HT1080 (cell line): Measurements from ENCODE around the gene TMEM209. TPM values are rescaled to one million over a fixed set of nuclear protein-coding genes. Genes with fewer than 3 reads are reported as not detected.
A peak's percentile ranks its signal among the peaks of the same experiment; 100 is the strongest.

Experiments used
- DNase-seq: peaks from one replicate; pipeline ENCODE4 v3.0.0-alpha.2; 2015; ENCODE audit warnings: low read depth
- total RNA-seq: library from RNA; depleted of rRNA; stranded (reverse); fragments of >200 nt; shearing (Covaris generic); gene quantifications from 2 replicates; pipeline ENCODE4 v1.2.3, GENCODE V29; 2014

TMEM209 gene
- total RNA-seq, 1 experiment from 2014 or later: 18.2 TPM

GRCh38 chr7:130144312-130145171 is 60.7 kb downstream of the TMEM209 start:
- DNase-seq: peak; percentile 20

GRCh38 chr7:130143986-130144311 is 61.3 kb downstream of the TMEM209 start:
- DNase-seq: no peak

- no peak for DNase-seq
Measured at GRCh38 chr7:130143334-130143732, 61.9 kb downstream of the TMEM209 start.

- DNase-seq: no peak
Measured at GRCh38 chr7:130142654-130143333, 62.4 kb downstream of the TMEM209 start.

GRCh38 chr7:130141884-130142653 is 63.1 kb downstream of the TMEM209 start:
- no peak for DNase-seq

- no peak for DNase-seq
Measured at GRCh38 chr7:130141161-130141883, 63.9 kb downstream of the TMEM209 start.

- no peak for DNase-seq
Measured at GRCh38 chr7:130140551-130141160, 64.5 kb downstream of the TMEM209 start.

GRCh38 chr7:130139193-130139960 is 65.8 kb downstream of the TMEM209 start:
- DNase-seq: no peak

- no peak for DNase-seq
Measured at GRCh38 chr7:130137207-130137606, 68.0 kb downstream of the TMEM209 start.

- DNase-seq: no peak
Measured at GRCh38 chr7:130136579-130137167, 68.5 kb downstream of the TMEM209 start.

- DNase-seq: peak; percentile 19
Measured at GRCh38 chr7:130135208-130136205, 69.7 kb downstream of the TMEM209 start.

GRCh38 chr7:130134726-130135125 is 70.5 kb downstream of the TMEM209 start:
- no peak for DNase-seq

- no peak for DNase-seq
Measured at GRCh38 chr7:130134106-130134636, 71.0 kb downstream of the TMEM209 start.

GRCh38 chr7:130133029-130133782 is 72.0 kb downstream of the TMEM209 start:
- no peak for DNase-seq

- no peak for DNase-seq
Measured at GRCh38 chr7:130131964-130132875, 73.0 kb downstream of the TMEM209 start.

GRCh38 chr7:130131191-130131834 is 73.9 kb downstream of the TMEM209 start:
- no peak for DNase-seq
